HEK293T (cell line): Measurements from ENCODE around the gene SLC35G3.
"Not testable (repeated sequence)": the region's sequence is repeated elsewhere in the genome, so short reads cannot be mapped to it uniquely, and the experiment has no call there.

Experiments
- CTCF ChIA-PET: fragments of 350-600 bp; formaldehyde crosslinking; extraction: SDS; loops from one replicate; lab custom pipeline; 2021; ENCODE audit warnings: antibody characterized with exemption, inconsistent platforms; lab: Yijun Ruan, JAX
- POLR2A ChIA-PET: fragments of 350-600 bp; formaldehyde crosslinking; extraction: SDS; loops from one replicate; lab custom pipeline; 2020; ENCODE audit warnings: antibody characterized with exemption, inconsistent platforms; lab: Yijun Ruan, JAX
- DNase-seq: peaks from one replicate; pipeline ENCODE4 v3.0.0; 2012; ENCODE audit warnings: mixed read lengths; ENCODE audit errors: extremely low spot score
- ARNT ChIP-seq: fragments of 450-650 bp; IDR thresholded peaks from 2 replicates; pipeline ENCODE4 v1.6.1; 2017; ENCODE audit warnings: mild to moderate bottlenecking
- BHLHE40 ChIP-seq: fragments of 450-650 bp; IDR thresholded peaks from 2 replicates; pipeline ENCODE4 v1.6.1; 2016; ENCODE audit warnings: mild to moderate bottlenecking, moderate library complexity, borderline replicate concordance
- CTBP1 ChIP-seq: fragments of 450-650 bp; IDR thresholded peaks from 2 replicates; pipeline ENCODE4 v1.6.1; 2016; ENCODE audit warnings: borderline replicate concordance
- ELF4 ChIP-seq: fragments of 450-650 bp; IDR thresholded peaks from 2 replicates; pipeline ENCODE4 v1.6.1; 2017; ENCODE audit warnings: antibody characterized with exemption
- FOXA1 ChIP-seq: fragments of 450-650 bp; IDR thresholded peaks from 2 replicates; pipeline ENCODE4 v1.6.1; 2016; ENCODE audit warnings: mild to moderate bottlenecking
- FOXK2 ChIP-seq: fragments of 450-650 bp; IDR thresholded peaks from 2 replicates; pipeline ENCODE4 v1.6.1; 2016; ENCODE audit warnings: mild to moderate bottlenecking
- FOXM1 ChIP-seq: fragments of 450-650 bp; IDR thresholded peaks from 2 replicates; pipeline ENCODE4 v1.6.1; 2017; ENCODE audit warnings: mild to moderate bottlenecking, borderline replicate concordance
- HDGF ChIP-seq: fragments of 450-650 bp; IDR thresholded peaks from 2 replicates; pipeline ENCODE4 v1.6.1; 2017; ENCODE audit warnings: antibody characterized with exemption, borderline replicate concordance
- L3MBTL2 ChIP-seq: fragments of 450-650 bp; conservative IDR thresholded peaks from 2 replicates; pipeline ENCODE4 v1.6.1; 2016; ENCODE audit warnings: mild to moderate bottlenecking
- LEF1 ChIP-seq: fragments of 450-650 bp; IDR thresholded peaks from 2 replicates; pipeline ENCODE4 v1.6.1; 2017; ENCODE audit warnings: mild to moderate bottlenecking, borderline replicate concordance
- NFRKB ChIP-seq: fragments of 450-650 bp; IDR thresholded peaks from 2 replicates; pipeline ENCODE4 v1.6.1; 2016; ENCODE audit warnings: mild to moderate bottlenecking, moderate library complexity
- SP1 ChIP-seq: fragments of 450-650 bp; IDR thresholded peaks from 2 replicates; pipeline ENCODE4 v1.6.1; 2017
- SUZ12 ChIP-seq: fragments of 450-650 bp; IDR thresholded peaks from 2 replicates; pipeline ENCODE4 v1.6.1; 2016; ENCODE audit warnings: mild to moderate bottlenecking
- TARDBP ChIP-seq: fragments of 450-650 bp; IDR thresholded peaks from 2 replicates; pipeline ENCODE4 v1.6.1; 2016
- ZNF384 ChIP-seq: fragments of 450-650 bp; IDR thresholded peaks from 2 replicates; pipeline ENCODE4 v1.6.1; 2016
- TF ChIP-seq, protein P1 (sequence below): fragments of 450-650 bp; IDR thresholded peaks from 2 replicates; pipeline ENCODE4 v1.6.1; 2016

The SLC35G3 gene

DNA sequence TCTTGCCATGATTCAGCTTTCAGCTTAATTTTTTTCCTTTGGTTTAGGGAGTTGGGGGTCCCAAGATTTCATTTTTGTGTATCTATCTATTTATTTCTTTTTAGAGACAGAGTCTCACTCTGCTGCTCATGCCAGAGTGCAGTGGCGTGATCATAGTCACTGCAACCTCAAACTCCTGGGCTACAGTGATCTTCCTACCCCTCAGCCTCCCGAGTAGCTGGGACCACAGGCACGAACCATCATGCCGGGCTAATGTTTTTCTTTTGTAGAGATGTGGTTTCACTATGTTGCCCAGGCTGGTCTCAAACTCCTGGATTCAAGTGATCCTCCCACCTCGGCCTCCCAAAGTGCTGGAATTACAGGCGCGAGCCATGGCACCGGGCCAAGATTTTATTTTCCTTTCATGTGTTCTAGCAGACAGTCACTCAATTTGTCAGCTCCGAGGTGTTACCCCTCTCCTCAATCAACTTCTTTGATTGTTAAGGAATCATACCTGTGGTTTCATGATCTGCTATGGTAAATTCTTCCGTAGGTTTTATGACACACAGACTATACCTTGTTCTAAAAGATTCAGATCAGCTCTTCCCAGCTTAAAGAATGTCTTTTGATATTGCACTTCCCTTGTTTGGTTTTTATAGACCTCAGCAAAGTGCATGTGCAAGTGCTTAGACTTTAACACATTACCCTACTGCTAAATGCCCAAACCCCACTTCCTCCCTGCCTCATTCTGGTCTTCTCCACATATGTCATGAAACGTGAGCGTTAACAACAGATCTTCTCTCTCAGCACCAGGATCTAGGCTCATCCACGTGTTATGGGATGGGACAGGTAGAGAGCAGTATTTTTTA is 33.6 kb downstream of the SLC35G3 start:
- ChIA-PET POLR2A (no interaction called here), CTCF (no interaction called here)
- DNase-seq: no peak
- TF ChIP-seq CTBP1 (no peak), ARNT (no peak), BHLHE40 (no peak), ZNF384 (no peak), NFRKB (no peak), FOXA1 (no peak), ELF4 (no peak), HDGF (no peak), TARDBP (no peak), LEF1 (no peak), SP1 (no peak), SUZ12 (no peak), FOXK2 (no peak), FOXM1 (no peak), L3MBTL2 (no peak)
- TF ChIP-seq, protein P1, sequence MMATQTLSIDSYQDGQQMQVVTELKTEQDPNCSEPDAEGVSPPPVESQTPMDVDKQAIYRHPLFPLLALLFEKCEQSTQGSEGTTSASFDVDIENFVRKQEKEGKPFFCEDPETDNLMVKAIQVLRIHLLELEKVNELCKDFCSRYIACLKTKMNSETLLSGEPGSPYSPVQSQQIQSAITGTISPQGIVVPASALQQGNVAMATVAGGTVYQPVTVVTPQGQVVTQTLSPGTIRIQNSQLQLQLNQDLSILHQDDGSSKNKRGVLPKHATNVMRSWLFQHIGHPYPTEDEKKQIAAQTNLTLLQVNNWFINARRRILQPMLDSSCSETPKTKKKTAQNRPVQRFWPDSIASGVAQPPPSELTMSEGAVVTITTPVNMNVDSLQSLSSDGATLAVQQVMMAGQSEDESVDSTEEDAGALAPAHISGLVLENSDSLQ: no peak

DNA sequence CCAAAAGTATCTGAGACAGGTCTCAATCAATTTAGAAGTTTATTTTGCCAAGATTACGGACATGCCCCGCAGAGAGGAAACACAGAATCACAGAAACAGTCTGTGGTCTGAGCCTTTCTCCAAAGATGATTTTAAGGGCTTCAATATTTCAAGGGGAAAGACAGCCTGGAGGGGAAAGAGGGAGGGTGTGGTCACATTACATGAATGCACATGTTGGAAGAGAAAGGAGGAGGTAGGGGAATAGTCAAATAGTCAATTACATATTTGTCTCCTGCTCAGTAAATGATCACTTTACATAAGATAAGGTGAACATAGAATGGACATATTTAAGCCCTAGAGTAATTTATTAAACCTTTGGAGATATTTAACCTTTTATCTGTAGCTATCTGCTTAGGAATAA is 34.3 kb downstream of the SLC35G3 start:
- ChIA-PET CTCF (no interaction called here), POLR2A (no interaction called here)
- DNase-seq: no peak
- TF ChIP-seq ZNF384: no peak

DNA sequence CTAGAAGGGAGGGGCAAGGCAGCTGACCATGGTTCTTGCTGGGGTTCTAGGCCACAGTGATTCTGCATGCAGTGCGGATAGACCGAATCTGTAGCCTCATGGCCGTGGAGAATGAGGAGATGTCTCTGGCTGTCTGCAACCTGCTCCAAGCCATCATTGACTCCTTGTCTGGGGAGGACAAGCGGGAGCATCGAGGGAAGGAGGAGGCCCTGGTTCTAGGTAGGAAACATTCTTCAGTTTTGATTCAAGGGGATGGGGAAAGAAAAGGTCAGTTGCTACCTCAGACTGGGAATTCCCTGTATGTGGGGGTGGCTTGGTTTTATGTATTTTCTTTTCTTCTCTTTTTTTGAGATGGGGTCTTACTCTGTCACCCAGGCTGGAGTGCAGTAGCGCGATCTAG is 38.9 kb downstream of the SLC35G3 start:
- ChIA-PET CTCF (no interaction called here), POLR2A (no interaction called here)
- DNase-seq: no peak
- no peak for TF ChIP-seq L3MBTL2
- TF ChIP-seq BHLHE40: no peak
- no peak for TF ChIP-seq NFRKB

DNA sequence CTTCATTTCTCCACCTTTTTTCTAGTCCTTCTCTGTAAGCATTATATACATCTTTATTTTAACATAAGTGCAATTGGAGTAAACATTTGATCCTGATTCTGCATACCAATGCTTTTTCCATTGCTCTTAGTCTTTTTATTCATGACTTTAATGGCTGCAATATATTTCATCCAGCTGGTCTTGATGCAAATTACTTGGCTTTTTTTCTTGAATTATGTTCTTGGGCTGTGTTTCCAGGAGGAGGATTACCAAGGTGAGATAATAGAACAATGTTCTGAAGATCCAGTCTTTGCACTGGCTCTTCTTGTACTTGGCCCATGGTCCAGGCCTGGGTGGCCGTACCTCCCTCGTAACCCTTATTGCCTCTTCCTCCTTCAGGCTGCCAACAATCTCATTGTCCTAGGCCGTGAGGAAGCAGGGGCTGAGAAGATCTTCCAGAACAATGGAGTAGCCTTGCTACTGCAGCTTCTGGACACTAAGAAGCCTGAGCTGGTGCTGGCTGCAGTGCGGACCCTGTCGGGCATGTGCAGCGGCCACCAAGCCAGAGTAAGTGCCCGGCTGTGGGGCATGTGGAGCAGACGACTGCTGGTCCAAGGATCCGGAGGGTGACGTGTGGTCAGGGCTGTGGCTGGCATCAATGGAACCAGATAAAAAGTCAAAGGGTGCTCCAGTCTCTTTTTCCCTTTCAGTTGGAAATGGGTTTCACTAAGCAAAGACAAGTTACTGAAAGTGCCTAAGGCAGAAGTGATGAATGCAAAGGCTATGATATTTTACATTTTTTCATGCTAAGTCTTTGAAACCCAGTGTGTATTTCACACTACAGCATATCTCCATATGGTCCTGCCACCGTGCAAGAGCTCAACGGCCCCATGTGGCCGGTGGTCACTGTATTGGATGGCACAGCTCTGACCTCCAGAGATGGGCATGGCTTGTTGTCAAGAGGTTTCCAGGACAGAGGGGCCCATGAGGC is 39.7 kb downstream of the SLC35G3 start:
- ChIA-PET CTCF (no interaction called here), POLR2A (no interaction called here)
- DNase-seq: no peak
- TF ChIP-seq HDGF (no peak), TARDBP (no peak), ELF4 (no peak), NFRKB (no peak), SUZ12 (no peak), FOXK2 (no peak), FOXA1 (no peak), L3MBTL2 (no peak), BHLHE40 (no peak), LEF1 (no peak), FOXM1 (no peak), ZNF384 (no peak), ARNT (no peak), CTBP1 (no peak)
- TF ChIP-seq, protein P1: no peak

DNA sequence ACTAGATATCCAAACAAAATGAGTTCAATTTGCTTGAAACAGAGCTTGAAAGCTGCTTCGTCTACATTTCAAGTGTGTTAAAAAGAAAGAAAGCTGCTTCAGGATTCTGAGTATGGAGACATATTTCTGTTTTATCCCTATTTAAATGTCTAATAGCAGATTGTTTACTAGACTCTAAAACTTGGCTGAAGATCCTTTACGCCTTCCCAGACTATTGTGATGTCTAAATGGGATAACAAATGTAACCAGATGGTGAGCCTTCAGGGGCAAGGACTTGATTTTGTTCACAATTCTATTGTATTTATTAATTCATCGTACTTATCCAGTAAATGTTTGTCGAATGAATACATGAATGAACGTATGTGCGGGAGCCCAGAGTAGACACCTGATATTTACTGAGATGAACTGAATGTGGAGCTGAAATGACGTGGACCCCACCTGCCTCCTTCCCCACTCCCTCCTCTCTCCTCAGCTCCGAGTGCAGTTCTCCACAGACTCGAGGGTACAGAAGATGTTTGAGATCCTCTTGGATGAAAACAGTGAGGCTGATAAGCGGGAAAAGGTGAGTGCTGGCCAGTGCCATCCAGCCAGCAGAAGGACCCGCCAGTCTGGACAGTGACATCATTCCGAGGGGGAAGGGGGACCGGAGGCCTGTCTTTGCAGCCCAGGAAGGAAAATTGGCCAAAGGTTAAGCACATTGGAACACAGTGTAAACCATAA is 41.6 kb downstream of the SLC35G3 start:
- ChIA-PET CTCF (interaction anchor here (0.6 kb wide), 1 partner anchor 379 kb away, joined by 4 read pairs; no protein-coding TSS in a partner anchor), POLR2A (no interaction called here)
- no peak for TF ChIP-seq BHLHE40
- TF ChIP-seq L3MBTL2: no peak
- no peak for TF ChIP-seq TARDBP
- TF ChIP-seq ELF4: no peak
- no peak for TF ChIP-seq FOXM1
- TF ChIP-seq ARNT: no peak
- TF ChIP-seq, protein P1: no peak
- no peak for TF ChIP-seq ZNF384
- TF ChIP-seq HDGF: no peak
- TF ChIP-seq FOXA1: no peak
- no peak for TF ChIP-seq NFRKB
- no peak for TF ChIP-seq SP1
- TF ChIP-seq CTBP1: no peak
- TF ChIP-seq FOXK2: no peak
- TF ChIP-seq SUZ12: no peak
- TF ChIP-seq LEF1: no peak
- no peak for DNase-seq

DNA sequence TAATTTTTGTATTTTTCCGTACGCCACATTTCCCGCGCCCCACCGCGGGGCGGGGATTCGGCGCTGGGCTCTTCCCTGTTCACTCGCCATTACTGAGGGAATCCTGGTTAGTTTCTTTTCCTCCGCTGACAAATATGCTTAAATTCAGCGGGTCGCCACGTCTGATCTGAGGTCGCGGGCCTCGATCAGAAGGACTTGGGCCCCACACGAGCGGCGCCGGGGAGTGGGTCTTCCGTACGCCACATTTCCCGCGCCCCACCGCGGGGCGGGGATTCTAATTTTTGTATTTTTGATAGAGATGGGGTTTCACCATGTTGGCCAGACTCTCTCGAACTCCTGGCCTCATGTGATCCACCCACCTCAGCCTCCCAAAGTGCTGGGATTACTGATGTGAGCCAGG is 43.1 kb downstream of the SLC35G3 start:
- CTCF ChIA-PET, POLR2A ChIA-PET: not testable (repeated sequence)

More for the DNA sequence above, 43.1 kb downstream of the SLC35G3 start:
- not testable (repeated sequence) for DNase-seq
